H9 (cell line): ENCODE data around the gene EEF2KMT. TPM values are rescaled to one million over a fixed set of nuclear protein-coding genes. Genes with fewer than 3 reads are reported as not detected.
"Not testable (repeated sequence)": the region's sequence is repeated elsewhere in the genome, so short reads cannot be mapped to it uniquely, and the experiment has no call there.

Experiments
- DNase-seq: peaks from one replicate; pipeline ENCODE4 v3.0.0-alpha.2; 2017
- H2AFZ ChIP-seq: one replicate; pipeline ENCODE4 v1.6.1; 2013; ENCODE audit warnings: mild to moderate bottlenecking, low read length, control low read depth, moderate library complexity
- H2AK5ac ChIP-seq: 2 replicates; pipeline ENCODE4 v1.6.1; 2013; ENCODE audit warnings: low read length, control low read depth, mixed read lengths; ENCODE audit not compliant: insufficient read length
- H2BK120ac ChIP-seq: one replicate; pipeline ENCODE4 v1.6.1; 2013; ENCODE audit warnings: low read depth, mild to moderate bottlenecking, low read length, control low read depth, inconsistent platforms; ENCODE audit not compliant: poor library complexity, severe bottlenecking
- H2BK12ac ChIP-seq: 2 replicates; pipeline ENCODE4 v1.6.1; 2013; ENCODE audit warnings: low read length, control low read depth, mixed read lengths, low read depth; ENCODE audit not compliant: insufficient read length
- H2BK15ac ChIP-seq: 2 replicates; pipeline ENCODE4 v1.6.1; 2013; ENCODE audit warnings: low read depth, low read length, control low read depth
- H2BK20ac ChIP-seq: one replicate; pipeline ENCODE4 v1.6.1; 2013; ENCODE audit warnings: low read depth, mild to moderate bottlenecking, low read length, control low read depth, inconsistent platforms; ENCODE audit not compliant: poor library complexity, severe bottlenecking
- H2BK5ac ChIP-seq: 2 replicates; pipeline ENCODE4 v1.6.1; 2013; ENCODE audit warnings: low read length, control low read depth, mixed read lengths; ENCODE audit not compliant: insufficient read length
- H3K14ac ChIP-seq: 2 replicates; pipeline ENCODE4 v1.6.1; 2013; ENCODE audit warnings: low read length, control low read depth; ENCODE audit not compliant: insufficient read depth
- H3K18ac ChIP-seq: 2 replicates; pipeline ENCODE4 v1.6.1; 2013; ENCODE audit warnings: low read depth, mild to moderate bottlenecking, mixed read lengths, low read length, control low read depth; ENCODE audit not compliant: insufficient read length
- H3K23ac ChIP-seq: 2 replicates; pipeline ENCODE4 v1.6.1; 2013; ENCODE audit warnings: low read length, control low read depth, mixed read lengths, low read depth; ENCODE audit not compliant: insufficient read length
- H3K23me2 ChIP-seq: 2 replicates; pipeline ENCODE4 v1.6.1; 2013; ENCODE audit warnings: low read depth, mild to moderate bottlenecking, mixed read lengths, low read length, control low read depth; ENCODE audit not compliant: insufficient read length, poor library complexity, severe bottlenecking
- H3K27ac ChIP-seq: 2 replicates; pipeline ENCODE4 v1.5.1; 2013; ENCODE audit warnings: low read length, control low read depth, mixed read lengths, low read depth; ENCODE audit not compliant: insufficient read length
- H3K27me3 ChIP-seq: 2 replicates; pipeline ENCODE4 v1.6.1; 2013; ENCODE audit warnings: low read length, control low read depth, inconsistent platforms; ENCODE audit not compliant: insufficient read depth
- H3K4ac ChIP-seq: 2 replicates; pipeline ENCODE4 v1.6.1; 2013; ENCODE audit warnings: low read depth, mild to moderate bottlenecking, control low read depth, inconsistent platforms, low read length, moderate library complexity
- H3K4me1 ChIP-seq: 2 replicates; pipeline ENCODE4 v1.6.1; 2013; ENCODE audit warnings: low read length, control low read depth, inconsistent platforms; ENCODE audit not compliant: insufficient read depth
- H3K4me2 ChIP-seq: 2 replicates; pipeline ENCODE4 v1.6.1; 2013; ENCODE audit warnings: low read length, control low read depth, mixed read lengths; ENCODE audit not compliant: insufficient read length, insufficient read depth
- H3K56ac ChIP-seq: 2 replicates; pipeline ENCODE4 v1.6.1; 2013; ENCODE audit warnings: low read depth, mild to moderate bottlenecking, mixed read lengths, low read length, control low read depth; ENCODE audit not compliant: insufficient read length
- H3K79me1 ChIP-seq: 2 replicates; pipeline ENCODE4 v1.6.1; 2013; ENCODE audit warnings: low read depth, mild to moderate bottlenecking, moderate library complexity, low read length, control low read depth, inconsistent platforms; ENCODE audit not compliant: insufficient read depth, poor library complexity, severe bottlenecking
- H3K79me2 ChIP-seq: 2 replicates; pipeline ENCODE4 v1.6.1; 2013; ENCODE audit warnings: low read length, control low read depth, inconsistent platforms; ENCODE audit not compliant: insufficient read depth
- H3K9ac ChIP-seq: 2 replicates; pipeline ENCODE4 v1.6.1; 2013; ENCODE audit warnings: low read length, control low read depth, mixed read lengths; ENCODE audit not compliant: insufficient read length; ENCODE audit errors: extremely low read depth
- H3K9me3 ChIP-seq: one replicate; pipeline ENCODE4 v1.6.1; 2013; ENCODE audit warnings: low read depth, low read length, inconsistent platforms; ENCODE audit not compliant: control insufficient read depth
- H3T11ph ChIP-seq: one replicate; pipeline ENCODE4 v1.6.1; 2013; ENCODE audit warnings: mild to moderate bottlenecking, low read length, control low read depth, inconsistent platforms
- H4K20me1 ChIP-seq: one replicate; pipeline ENCODE4 v1.6.1; 2013; ENCODE audit not compliant: control insufficient read depth, insufficient read length, insufficient read depth
- H4K5ac ChIP-seq: 2 replicates; pipeline ENCODE4 v1.6.1; 2013; ENCODE audit warnings: low read depth, mild to moderate bottlenecking, mixed read lengths, low read length, control low read depth; ENCODE audit not compliant: insufficient read length
- H4K8ac ChIP-seq: replicated peaks from 2 replicates; pipeline ENCODE4 v1.6.1; 2013; ENCODE audit warnings: low read length, control low read depth, mixed read lengths, low read depth; ENCODE audit not compliant: insufficient read length
- H4K91ac ChIP-seq: 2 replicates; pipeline ENCODE4 v1.6.1; 2013; ENCODE audit warnings: low read depth, mild to moderate bottlenecking, moderate library complexity, mixed read lengths, low read length, control low read depth; ENCODE audit not compliant: insufficient read length
- H3K27ac Mint-ChIP-seq, 3 experiments: 2 replicates in 2 of 3; 3 replicates in 1 of 3; pipeline ENCODE4 v1.8.0; 2020 to 2021; ENCODE audit warnings: mixed read lengths in 3 of 3, mild to moderate bottlenecking in 1 of 3, moderate library complexity in 1 of 3
- H3K27me3 Mint-ChIP-seq: 2 replicates; pipeline ENCODE4 v1.8.0; 2021; ENCODE audit warnings: low read depth, mild to moderate bottlenecking, moderate library complexity, mixed read lengths
- H3K36me3 Mint-ChIP-seq, 3 experiments: 2 replicates in 2 of 3; 3 replicates in 1 of 3; pipeline ENCODE4 v1.8.0; 2020 to 2021; ENCODE audit warnings: low read depth in 3 of 3, mixed read lengths in 3 of 3; ENCODE audit not compliant: insufficient read depth in 1 of 3
- H3K4me1 Mint-ChIP-seq, 2 experiments: 2 replicates each; pipeline ENCODE4 v1.8.0; 2020; ENCODE audit warnings: mixed read lengths in 2 of 2
- H3K4me3 Mint-ChIP-seq, 2 experiments: 2 replicates in 1 of 2; 3 replicates in 1 of 2; pipeline ENCODE4 v1.8.0; 2020 to 2021; ENCODE audit warnings: mild to moderate bottlenecking in 2 of 2, mixed read lengths in 2 of 2, moderate library complexity in 1 of 2
- H3K9me3 Mint-ChIP-seq, 2 experiments: 2 replicates in 1 of 2; 3 replicates in 1 of 2; pipeline ENCODE4 v1.8.0; 2020; ENCODE audit warnings: mild to moderate bottlenecking in 2 of 2, mixed read lengths in 2 of 2, moderate library complexity in 1 of 2
- WGBS: extraction: QIAGEN DNeasy Blood & Tissue Kit; methylation state at CpG from one replicate; pipeline ENCODE4 v1.1.7; 2013; ENCODE audit warnings: missing lambda C conversion rate, low lambda C conversion rate, mixed read lengths; ENCODE audit not compliant: insufficient read length; ENCODE audit errors: extremely low coverage; 5-methylcytosine and 5-hydroxymethylcytosine counted together
- total RNA-seq: library from RNA; stranded (reverse); gene quantifications from 2 replicates; pipeline ENCODE4 v1.2.1, GENCODE V29; 2021

EEF2KMT gene
- total RNA-seq, 1 experiment from 2014 or later = 16.4 TPM

GRCh38 chr16:5093746-5094145 is 3.8 kb downstream of the EEF2KMT start:
- not testable (repeated sequence) for H3T11ph ChIP-seq, H4K20me1 ChIP-seq, H2BK120ac ChIP-seq, H2AFZ ChIP-seq, H3K27me3 ChIP-seq, H3K23ac ChIP-seq, H3K4me2 ChIP-seq, H3K27me3 Mint-ChIP-seq, H3K18ac ChIP-seq, H3K27ac Mint-ChIP-seq, H3K4me3 Mint-ChIP-seq, H3K56ac ChIP-seq, H3K14ac ChIP-seq, H2BK5ac ChIP-seq, H3K79me2 ChIP-seq, DNase-seq, H3K23me2 ChIP-seq, H3K4ac ChIP-seq, H3K79me1 ChIP-seq, H3K27ac ChIP-seq, H2BK20ac ChIP-seq, H3K9me3 Mint-ChIP-seq, H2BK15ac ChIP-seq, H3K4me1 ChIP-seq, H3K9me3 ChIP-seq, H4K91ac ChIP-seq, H4K8ac ChIP-seq, H2AK5ac ChIP-seq, H3K9ac ChIP-seq, H2BK12ac ChIP-seq, H4K5ac ChIP-seq
- Mint-ChIP-seq H3K36me3 (peaks cover 15 to 33% (median 30%) of the 10 kb centered on the region in 3 experiments; a peak in 6 of 7 replicates), H3K4me1 (peaks cover 17 to 21% of the 10 kb centered on the region in 2 experiments)
- no CpG with 5 or more reads among the region's 11 CpGs for WGBS

- not testable (repeated sequence) for H2AK5ac ChIP-seq, H3K79me1 ChIP-seq, H3K9ac ChIP-seq, H3K23ac ChIP-seq, H2BK12ac ChIP-seq, H3K4me1 ChIP-seq, H3K9me3 Mint-ChIP-seq, H4K20me1 ChIP-seq, H2AFZ ChIP-seq, DNase-seq, H4K5ac ChIP-seq, H4K8ac ChIP-seq, H3K27ac ChIP-seq, H3K4ac ChIP-seq, H3K79me2 ChIP-seq, H3K4me3 Mint-ChIP-seq, H3K27me3 Mint-ChIP-seq, H2BK5ac ChIP-seq, H3T11ph ChIP-seq, H2BK120ac ChIP-seq, H2BK20ac ChIP-seq, H2BK15ac ChIP-seq, H3K18ac ChIP-seq, H3K14ac ChIP-seq, H3K4me2 ChIP-seq, H3K9me3 ChIP-seq, H4K91ac ChIP-seq, H3K23me2 ChIP-seq, H3K56ac ChIP-seq, H3K27me3 ChIP-seq
- WGBS = no CpG with 5 or more reads among the region's 9 CpGs
- Mint-ChIP-seq H3K4me1 (peaks cover 17 to 20% of the 10 kb centered on the region in 2 experiments), H3K27ac (peak overlapping the region in 1 of 3 experiments; percentile 51; a peak in 1 of 7 replicates), H3K36me3 (peaks cover 21 to 38% (median 36%) of the 10 kb centered on the region in 3 experiments; a peak in 6 of 7 replicates)
These were observed 4.5 kb downstream of the EEF2KMT start for GRCh38 chr16:5093081-5093480.
